ENCODE measurements around the gene LHPP.

LHPP gene

GRCh38 chr10:124527874-124528395 is 66.3 kb downstream of the LHPP start:
- TF ChIP-seq CTCF (IDR thresholded peaks at IDR 0.05; ENCODE audit: control insufficient read depth, insufficient read depth, low read depth, low read length, missing control alignments): no peak
- no peak for DNase-seq (ENCODE audit: low read depth)
- H3K4me3 ChIP-seq (ENCODE audit: control insufficient read depth, low read depth, low read length): no peak overlapping the region

GRCh38 chr10:124529661-124530214 is 68.1 kb downstream of the LHPP start:
- no peak for DNase-seq (ENCODE audit: low read depth)
- TF ChIP-seq CTCF (IDR thresholded peaks at IDR 0.05; ENCODE audit: control insufficient read depth, insufficient read depth, low read depth, low read length, missing control alignments): no peak
- H3K4me3 ChIP-seq (ENCODE audit: control insufficient read depth, low read depth, low read length): no peak overlapping the region

GRCh38 chr10:124530215-124530665 is 68.6 kb downstream of the LHPP start:
- peak; percentile 99 for TF ChIP-seq CTCF (IDR thresholded peaks at IDR 0.05; ENCODE audit: control insufficient read depth, insufficient read depth, low read depth, low read length, missing control alignments)
- H3K4me3 ChIP-seq (ENCODE audit: control insufficient read depth, low read depth, low read length): no peak overlapping the region
- peak; percentile 35 for DNase-seq (ENCODE audit: low read depth)

GRCh38 chr10:124530816-124531215 is 69.2 kb downstream of the LHPP start:
- DNase-seq (ENCODE audit: low read depth): no peak
- H3K4me3 ChIP-seq (ENCODE audit: control insufficient read depth, low read depth, low read length): no peak overlapping the region
- no peak for TF ChIP-seq CTCF (IDR thresholded peaks at IDR 0.05; ENCODE audit: control insufficient read depth, insufficient read depth, low read depth, low read length, missing control alignments)

GRCh38 chr10:124532106-124532641 is 70.6 kb downstream of the LHPP start:
- no peak for DNase-seq (ENCODE audit: low read depth)
- no peak overlapping the region for H3K4me3 ChIP-seq (ENCODE audit: control insufficient read depth, low read depth, low read length)
- TF ChIP-seq CTCF (IDR thresholded peaks at IDR 0.05; ENCODE audit: control insufficient read depth, insufficient read depth, low read depth, low read length, missing control alignments): peak; percentile 18

- no peak for DNase-seq (ENCODE audit: low read depth)
- TF ChIP-seq CTCF (IDR thresholded peaks at IDR 0.05; ENCODE audit: control insufficient read depth, insufficient read depth, low read depth, low read length, missing control alignments): no peak
- no peak overlapping the region for H3K4me3 ChIP-seq (ENCODE audit: control insufficient read depth, low read depth, low read length)
Measured at GRCh38 chr10:124532788-124533187, 71.2 kb downstream of the LHPP start.

Data from AG09309 (cell line).